HEK293 (cell line): ENCODE results near the gene AMY1B.
"Not testable (repeated sequence)": the region's sequence is repeated elsewhere in the genome, so short reads cannot be mapped to it uniquely, and the experiment has no call there.

Experiments used
- HOXA7 ChIP-seq: sonication (generic); formaldehyde crosslinking; IDR thresholded peaks from 2 replicates; pipeline ENCODE4 v1.8.1; 2022; ENCODE audit warnings: missing genetic modification reagents, borderline replicate concordance
- PRDM2 ChIP-seq: fragments of 450-650 bp; formaldehyde crosslinking; IDR thresholded peaks from 2 replicates; pipeline ENCODE4 v1.5.1; 2016; ENCODE audit warnings: missing biosample characterization, missing genetic modification characterization, borderline replicate concordance
- RBAK ChIP-seq: fragments of 450-650 bp; formaldehyde crosslinking; IDR thresholded peaks from 2 replicates; pipeline ENCODE4 v1.5.1; 2016; ENCODE audit warnings: missing biosample characterization, missing genetic modification characterization
- SETDB1 ChIP-seq: IDR thresholded peaks from one replicate; pipeline ENCODE4 v1.6.1; 2017; ENCODE audit warnings: mild to moderate bottlenecking, low read length, moderate library complexity, mixed read lengths; ENCODE audit not compliant: insufficient read length
- ZBTB1 ChIP-seq: fragments of 450-650 bp; formaldehyde crosslinking; IDR thresholded peaks from 2 replicates; pipeline ENCODE4 v1.5.1; 2016; ENCODE audit warnings: missing biosample characterization, missing genetic modification characterization
- ZNF274 ChIP-seq, 2 experiments: fragments of 200-500 bp in 1 of 2; fragments of 450-650 bp in 1 of 2; sonication (Bioruptor generic) in 1 of 2; formaldehyde crosslinking in 1 of 2; IDR thresholded peaks; 2 replicates each; pipeline versions ENCODE4 v1.5.1 to v1.6.1; 2014 to 2016; ENCODE audit warnings: borderline replicate concordance in 1 of 2, inconsistent platforms in 1 of 2, low read length in 1 of 2, missing biosample characterization in 1 of 2, missing genetic modification characterization in 1 of 2
- ZNF350 ChIP-seq: fragments of 450-650 bp; formaldehyde crosslinking; IDR thresholded peaks from 2 replicates; pipeline ENCODE4 v1.5.0; 2017; ENCODE audit warnings: missing biosample characterization, mild to moderate bottlenecking, missing genetic modification characterization
- TF ChIP-seq, protein P1 (sequence below): fragments of 450-650 bp; formaldehyde crosslinking; IDR thresholded peaks from 2 replicates; pipeline ENCODE4 v1.5.1; 2016; ENCODE audit warnings: missing biosample characterization, missing genetic modification characterization
- TF ChIP-seq, protein P2 (sequence below): fragments of 450-650 bp; formaldehyde crosslinking; IDR thresholded peaks from 2 replicates; pipeline ENCODE4 v1.5.1; 2016; ENCODE audit warnings: missing biosample characterization, missing genetic modification characterization
- TF ChIP-seq, protein P3 (sequence below): sonication (generic); formaldehyde crosslinking; IDR thresholded peaks from 2 replicates; pipeline ENCODE4 v1.8.1; 2022; ENCODE audit warnings: mild to moderate bottlenecking, moderate library complexity, missing genetic modification reagents

DNA sequence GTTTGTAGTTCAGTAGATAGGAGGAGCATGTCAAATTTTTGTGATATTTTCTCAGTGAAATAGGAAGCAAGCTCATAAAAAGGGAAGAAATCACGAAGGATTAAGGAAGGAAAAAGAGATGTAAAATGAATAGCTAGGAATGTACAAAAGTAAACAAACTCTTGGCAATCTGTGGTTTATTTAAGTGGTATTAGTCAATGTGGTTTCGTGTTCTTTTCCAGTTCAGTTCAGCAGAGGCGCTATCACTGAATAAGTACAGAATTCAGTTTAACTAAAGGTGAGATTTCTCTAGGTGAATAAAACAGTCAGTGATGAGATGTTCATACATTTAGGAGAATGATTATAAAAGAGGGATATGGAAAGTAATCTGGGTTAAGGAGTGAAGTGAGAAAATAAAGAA lies 42.0 kb upstream of the AMY1B start:
- TF ChIP-seq, protein P1, sequence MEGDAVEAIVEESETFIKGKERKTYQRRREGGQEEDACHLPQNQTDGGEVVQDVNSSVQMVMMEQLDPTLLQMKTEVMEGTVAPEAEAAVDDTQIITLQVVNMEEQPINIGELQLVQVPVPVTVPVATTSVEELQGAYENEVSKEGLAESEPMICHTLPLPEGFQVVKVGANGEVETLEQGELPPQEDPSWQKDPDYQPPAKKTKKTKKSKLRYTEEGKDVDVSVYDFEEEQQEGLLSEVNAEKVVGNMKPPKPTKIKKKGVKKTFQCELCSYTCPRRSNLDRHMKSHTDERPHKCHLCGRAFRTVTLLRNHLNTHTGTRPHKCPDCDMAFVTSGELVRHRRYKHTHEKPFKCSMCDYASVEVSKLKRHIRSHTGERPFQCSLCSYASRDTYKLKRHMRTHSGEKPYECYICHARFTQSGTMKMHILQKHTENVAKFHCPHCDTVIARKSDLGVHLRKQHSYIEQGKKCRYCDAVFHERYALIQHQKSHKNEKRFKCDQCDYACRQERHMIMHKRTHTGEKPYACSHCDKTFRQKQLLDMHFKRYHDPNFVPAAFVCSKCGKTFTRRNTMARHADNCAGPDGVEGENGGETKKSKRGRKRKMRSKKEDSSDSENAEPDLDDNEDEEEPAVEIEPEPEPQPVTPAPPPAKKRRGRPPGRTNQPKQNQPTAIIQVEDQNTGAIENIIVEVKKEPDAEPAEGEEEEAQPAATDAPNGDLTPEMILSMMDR (tag by site-specific recombination), result not testable (repeated sequence)
- TF ChIP-seq, protein P2, sequence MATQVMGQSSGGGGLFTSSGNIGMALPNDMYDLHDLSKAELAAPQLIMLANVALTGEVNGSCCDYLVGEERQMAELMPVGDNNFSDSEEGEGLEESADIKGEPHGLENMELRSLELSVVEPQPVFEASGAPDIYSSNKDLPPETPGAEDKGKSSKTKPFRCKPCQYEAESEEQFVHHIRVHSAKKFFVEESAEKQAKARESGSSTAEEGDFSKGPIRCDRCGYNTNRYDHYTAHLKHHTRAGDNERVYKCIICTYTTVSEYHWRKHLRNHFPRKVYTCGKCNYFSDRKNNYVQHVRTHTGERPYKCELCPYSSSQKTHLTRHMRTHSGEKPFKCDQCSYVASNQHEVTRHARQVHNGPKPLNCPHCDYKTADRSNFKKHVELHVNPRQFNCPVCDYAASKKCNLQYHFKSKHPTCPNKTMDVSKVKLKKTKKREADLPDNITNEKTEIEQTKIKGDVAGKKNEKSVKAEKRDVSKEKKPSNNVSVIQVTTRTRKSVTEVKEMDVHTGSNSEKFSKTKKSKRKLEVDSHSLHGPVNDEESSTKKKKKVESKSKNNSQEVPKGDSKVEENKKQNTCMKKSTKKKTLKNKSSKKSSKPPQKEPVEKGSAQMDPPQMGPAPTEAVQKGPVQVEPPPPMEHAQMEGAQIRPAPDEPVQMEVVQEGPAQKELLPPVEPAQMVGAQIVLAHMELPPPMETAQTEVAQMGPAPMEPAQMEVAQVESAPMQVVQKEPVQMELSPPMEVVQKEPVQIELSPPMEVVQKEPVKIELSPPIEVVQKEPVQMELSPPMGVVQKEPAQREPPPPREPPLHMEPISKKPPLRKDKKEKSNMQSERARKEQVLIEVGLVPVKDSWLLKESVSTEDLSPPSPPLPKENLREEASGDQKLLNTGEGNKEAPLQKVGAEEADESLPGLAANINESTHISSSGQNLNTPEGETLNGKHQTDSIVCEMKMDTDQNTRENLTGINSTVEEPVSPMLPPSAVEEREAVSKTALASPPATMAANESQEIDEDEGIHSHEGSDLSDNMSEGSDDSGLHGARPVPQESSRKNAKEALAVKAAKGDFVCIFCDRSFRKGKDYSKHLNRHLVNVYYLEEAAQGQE (tag by site-specific recombination), result not testable (repeated sequence)
- TF ChIP-seq, protein P3, sequence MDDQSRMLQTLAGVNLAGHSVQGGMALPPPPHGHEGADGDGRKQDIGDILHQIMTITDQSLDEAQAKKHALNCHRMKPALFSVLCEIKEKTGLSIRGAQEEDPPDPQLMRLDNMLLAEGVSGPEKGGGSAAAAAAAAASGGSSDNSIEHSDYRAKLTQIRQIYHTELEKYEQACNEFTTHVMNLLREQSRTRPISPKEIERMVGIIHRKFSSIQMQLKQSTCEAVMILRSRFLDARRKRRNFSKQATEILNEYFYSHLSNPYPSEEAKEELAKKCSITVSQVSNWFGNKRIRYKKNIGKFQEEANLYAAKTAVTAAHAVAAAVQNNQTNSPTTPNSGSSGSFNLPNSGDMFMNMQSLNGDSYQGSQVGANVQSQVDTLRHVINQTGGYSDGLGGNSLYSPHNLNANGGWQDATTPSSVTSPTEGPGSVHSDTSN (CRISPR knock-in tag), result not testable (repeated sequence)
- not testable (repeated sequence) for TF ChIP-seq HOXA7 (CRISPR knock-in tag); SETDB1; ZBTB1 (tag by site-specific recombination); ZNF350 (tag by site-specific recombination); ZNF274 (IDR thresholded peaks at IDR 0.05; ENCODE audit: low read length); ZNF274 (tag by site-specific recombination; IDR thresholded peaks at IDR 0.05; ENCODE audit: borderline replicate concordance); RBAK (tag by site-specific recombination); PRDM2 (tag by site-specific recombination)
